CD14-positive monocyte (primary cell): ENCODE results near the gene MYH16. TPM values are rescaled to one million over a fixed set of nuclear protein-coding genes. Genes with fewer than 3 reads are reported as not detected.

Experiments
- DNase-seq, 3 donors: peaks; one replicate each; pipeline ENCODE4 v3.0.0-alpha.2; 2011 to 2022
- H2AFZ ChIP-seq: 2 replicates; pipeline ENCODE4 v1.6.0; 2012; ENCODE audit warnings: mild to moderate bottlenecking, low read depth, low read length, inconsistent platforms; ENCODE audit not compliant: insufficient read depth, poor library complexity, severe bottlenecking
- H3K27ac ChIP-seq, 2 donors: 1 replicate in 1 of 2; 2 replicates in 1 of 2; pipeline ENCODE4 v1.5.1; 2012 to 2013; ENCODE audit warnings: low read length in 2 of 2, control low read depth in 1 of 2, inconsistent platforms in 1 of 2, low read depth in 1 of 2, mild to moderate bottlenecking in 1 of 2
- H3K27me3 ChIP-seq, 2 donors: one replicate each; pipeline versions ENCODE4 v1.6.0 to v1.6.1; 2011 to 2013; ENCODE audit warnings: low read length in 2 of 2; ENCODE audit not compliant: control insufficient read depth in 2 of 2, insufficient read depth in 2 of 2
- H3K36me3 ChIP-seq, 2 donors: replicated peaks in 1 of 2; 1 replicate in 1 of 2; 2 replicates in 1 of 2; pipeline versions ENCODE4 v1.5.1 to v1.6.1; 2012 to 2013; ENCODE audit warnings: low read length in 2 of 2, control low read depth in 1 of 2, inconsistent platforms in 1 of 2, mild to moderate bottlenecking in 1 of 2; ENCODE audit not compliant: insufficient read depth in 2 of 2, control insufficient read depth in 1 of 2
- H3K4me1 ChIP-seq, 2 donors: 1 replicate in 1 of 2; 2 replicates in 1 of 2; pipeline versions ENCODE4 v1.5.1 to v1.6.1; 2012 to 2013; ENCODE audit warnings: low read length in 2 of 2, control low read depth in 1 of 2, inconsistent platforms in 1 of 2, mild to moderate bottlenecking in 1 of 2, moderate library complexity in 1 of 2; ENCODE audit not compliant: insufficient read depth in 2 of 2, control insufficient read depth in 1 of 2
- H3K4me2 ChIP-seq: replicated peaks from 2 replicates; pipeline ENCODE3; 2012; ENCODE audit warnings: low read length, moderate library complexity, mild to moderate bottlenecking; ENCODE audit not compliant: poor library complexity, severe bottlenecking; ENCODE audit errors: extremely low read depth
- H3K4me3 ChIP-seq, 3 experiments: fragments of 200-600 bp in 1 of 3; sonication (generic) in 1 of 3; replicated peaks in 1 of 3; 1 replicate in 2 of 3; 2 replicates in 1 of 3; pipeline ENCODE4 v1.5.1; 2011 to 2013; ENCODE audit warnings: low read length in 3 of 3, mild to moderate bottlenecking in 3 of 3, control low read depth in 2 of 3, low read depth in 2 of 3, inconsistent platforms in 1 of 3, moderate library complexity in 1 of 3
- H3K79me2 ChIP-seq: 2 replicates; pipeline ENCODE4 v1.6.0; 2012; ENCODE audit warnings: mild to moderate bottlenecking, control low read depth, inconsistent platforms, low read length, moderate library complexity; ENCODE audit not compliant: insufficient read depth
- H3K9ac ChIP-seq: 2 replicates; pipeline ENCODE4 v1.6.0; 2017; ENCODE audit warnings: low read length, mild to moderate bottlenecking; ENCODE audit not compliant: insufficient read depth, poor library complexity, severe bottlenecking
- H3K9me3 ChIP-seq, 2 donors: replicated peaks in 1 of 2; 1 replicate in 1 of 2; 2 replicates in 1 of 2; pipeline versions ENCODE4 v1.5.1 to v1.6.1; 2012 to 2013; ENCODE audit warnings: low read length in 2 of 2, control low read depth in 1 of 2; ENCODE audit not compliant: control insufficient read depth in 1 of 2, insufficient read depth in 1 of 2
- H4K20me1 ChIP-seq: 2 replicates; pipeline ENCODE4 v1.6.0; 2012; ENCODE audit warnings: mild to moderate bottlenecking, low read length, control low read depth, moderate library complexity; ENCODE audit not compliant: insufficient read depth
- H3K27ac Mint-ChIP-seq, 7 donors: one replicate each; pipeline ENCODE4 v1.8.0; 2020; ENCODE audit warnings: mild to moderate bottlenecking in 7 of 7, mixed read lengths in 7 of 7, moderate library complexity in 6 of 7, inconsistent platforms in 2 of 7
- H3K27me3 Mint-ChIP-seq, 3 donors: one replicate each; pipeline ENCODE4 v1.8.0; 2021 to 2022; ENCODE audit warnings: low read depth in 3 of 3, mild to moderate bottlenecking in 3 of 3, mixed read lengths in 3 of 3, moderate library complexity in 3 of 3, inconsistent platforms in 1 of 3
- H3K36me3 Mint-ChIP-seq, 2 donors: one replicate each; pipeline ENCODE4 v1.8.0; 2020; ENCODE audit warnings: mixed read lengths in 2 of 2, inconsistent platforms in 1 of 2, mild to moderate bottlenecking in 1 of 2
- H3K4me1 Mint-ChIP-seq: one replicate; pipeline ENCODE4 v1.8.0; 2020; ENCODE audit warnings: mild to moderate bottlenecking, mixed read lengths
- H3K4me3 Mint-ChIP-seq, 2 donors: one replicate each; pipeline ENCODE4 v1.8.0; 2020; ENCODE audit warnings: mild to moderate bottlenecking in 2 of 2, mixed read lengths in 2 of 2, moderate library complexity in 1 of 2
- H3K9me3 Mint-ChIP-seq, 7 donors: one replicate each; pipeline ENCODE4 v1.8.0; 2020 to 2022; ENCODE audit warnings: mixed read lengths in 7 of 7, mild to moderate bottlenecking in 6 of 7, moderate library complexity in 6 of 7, inconsistent platforms in 2 of 7
- WGBS: methylation state at CpG from one replicate; pipeline ENCODE4 v1.1.5; 2013; ENCODE audit warnings: missing lambda C conversion rate; ENCODE audit not compliant: insufficient coverage; 5-methylcytosine and 5-hydroxymethylcytosine counted together
- intact Hi-C, 2 donors: fragments of 100-400 bp; cut with micrococcal nuclease; formaldehyde crosslinking; loops; one replicate each; pipeline versions ENCODE4 v1.15.0 to v1.15.1; 2023
- polyA plus RNA-seq, 3 donors: library from polyadenylated mRNA; depleted of rRNA in 1 of 3; unstranded in 2 of 3; stranded (reverse) in 1 of 3; fragments of 300-500 nt in 2 of 3; fragments of >200 nt in 1 of 3; fragmentation: Illumina TruSeq in 2 of 3; gene quantifications; 1 replicate in 2 of 3; 2 replicates in 1 of 3; pipeline ENCODE4 v1.2.3, GENCODE V29; 2012 to 2021
- TF ChIP-seq, protein P1 (sequence below): fragments of 200-600 bp; IDR thresholded peaks from one replicate; pipeline ENCODE4 v1.8.0; 2022; ENCODE audit warnings: antibody characterized with exemption, mild to moderate bottlenecking

The MYH16 gene
- polyA plus RNA-seq, 3 donors, result not detected

DNA sequence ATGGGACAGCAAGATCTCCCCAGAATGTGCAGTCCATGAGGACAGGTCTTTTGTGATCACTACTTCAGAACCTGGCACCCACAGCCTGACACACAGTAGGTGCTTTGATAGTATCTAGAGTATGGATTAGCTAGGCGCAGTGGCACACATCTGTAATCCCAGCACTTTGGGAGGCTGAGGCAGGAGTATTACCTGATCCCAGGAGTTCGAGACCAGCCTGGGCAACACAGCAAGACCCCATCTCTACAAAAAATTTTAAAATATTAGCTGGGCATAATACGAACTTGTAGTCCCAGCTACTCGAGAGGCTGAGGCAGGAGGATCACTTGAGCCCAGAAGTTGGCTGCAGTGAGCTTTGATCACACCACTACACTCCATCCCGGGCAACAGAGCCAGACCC lies 79.6 kb downstream of the MYH16 start:
- peak overlapping the region in 2 of 7 donors; percentile 57 to 67 for H3K27ac Mint-ChIP-seq
- H3K4me2 ChIP-seq, result no peak overlapping the region
- no peak for DNase-seq
- H3K79me2 ChIP-seq, result peaks cover 14% of the 10 kb centered on the region
- no peaks in the 10 kb centered on the region for H3K4me1 Mint-ChIP-seq
- H3K4me3 ChIP-seq, result no peak overlapping the region
- TF ChIP-seq, protein P1, sequence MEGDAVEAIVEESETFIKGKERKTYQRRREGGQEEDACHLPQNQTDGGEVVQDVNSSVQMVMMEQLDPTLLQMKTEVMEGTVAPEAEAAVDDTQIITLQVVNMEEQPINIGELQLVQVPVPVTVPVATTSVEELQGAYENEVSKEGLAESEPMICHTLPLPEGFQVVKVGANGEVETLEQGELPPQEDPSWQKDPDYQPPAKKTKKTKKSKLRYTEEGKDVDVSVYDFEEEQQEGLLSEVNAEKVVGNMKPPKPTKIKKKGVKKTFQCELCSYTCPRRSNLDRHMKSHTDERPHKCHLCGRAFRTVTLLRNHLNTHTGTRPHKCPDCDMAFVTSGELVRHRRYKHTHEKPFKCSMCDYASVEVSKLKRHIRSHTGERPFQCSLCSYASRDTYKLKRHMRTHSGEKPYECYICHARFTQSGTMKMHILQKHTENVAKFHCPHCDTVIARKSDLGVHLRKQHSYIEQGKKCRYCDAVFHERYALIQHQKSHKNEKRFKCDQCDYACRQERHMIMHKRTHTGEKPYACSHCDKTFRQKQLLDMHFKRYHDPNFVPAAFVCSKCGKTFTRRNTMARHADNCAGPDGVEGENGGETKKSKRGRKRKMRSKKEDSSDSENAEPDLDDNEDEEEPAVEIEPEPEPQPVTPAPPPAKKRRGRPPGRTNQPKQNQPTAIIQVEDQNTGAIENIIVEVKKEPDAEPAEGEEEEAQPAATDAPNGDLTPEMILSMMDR, result no peak
- H2AFZ ChIP-seq, result no peak overlapping the region
- peaks cover 54 to 91% of the 10 kb centered on the region in 2 donors for H3K36me3 Mint-ChIP-seq
- WGBS, result 97% methylated on average over 4 of the region's 5 CpGs
- no peaks in the 10 kb centered on the region for H3K27me3 Mint-ChIP-seq
- H3K9me3 Mint-ChIP-seq, result no peaks in the 10 kb centered on the region
- H3K27ac ChIP-seq, result no peak overlapping the region
- H3K27me3 ChIP-seq, result no peaks in the 10 kb centered on the region
- H3K9me3 ChIP-seq, result no peaks in the 10 kb centered on the region
- no peak overlapping the region for H3K4me3 Mint-ChIP-seq
- no peaks in the 10 kb centered on the region for H3K4me1 ChIP-seq
- H3K9ac ChIP-seq, result no peak overlapping the region
- peaks cover 42% of the 10 kb centered on the region for H4K20me1 ChIP-seq
- peaks cover 86 to 91% of the 10 kb centered on the region in 2 donors for H3K36me3 ChIP-seq
- intact Hi-C loops, result no loop called here

DNA sequence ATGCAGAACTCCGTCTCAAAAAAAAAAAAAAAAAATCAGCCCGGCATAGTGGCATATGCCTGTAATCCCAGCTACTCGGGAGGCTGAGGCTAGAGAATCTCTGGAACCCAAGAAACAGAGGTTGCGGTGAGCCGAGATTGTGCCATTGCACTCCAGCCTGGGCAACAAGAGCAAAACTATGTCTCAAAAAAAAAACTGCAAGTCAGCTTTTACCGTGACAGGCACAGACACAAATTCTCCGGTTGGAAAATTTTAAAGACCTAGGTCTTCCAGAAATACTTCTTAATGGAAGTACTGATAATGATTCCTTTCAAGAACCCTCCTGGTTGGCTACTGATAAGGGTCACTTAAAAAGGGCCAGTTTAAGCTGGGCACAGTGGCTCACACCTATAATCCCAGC lies 82.5 kb downstream of the MYH16 start:
- H3K27me3 Mint-ChIP-seq, result no peaks in the 10 kb centered on the region
- Histone ChIP-seq H3K4me1 (no peaks in the 10 kb centered on the region), H4K20me1 (peaks cover 46% of the 10 kb centered on the region), H3K36me3 (peaks cover 89 to 93% of the 10 kb centered on the region in 2 donors), H3K27ac (no peak overlapping the region), H3K79me2 (peaks cover 10% of the 10 kb centered on the region), H3K4me3 (no peak overlapping the region), H2AFZ (no peak overlapping the region), H3K9me3 (no peaks in the 10 kb centered on the region), H3K4me2 (no peak overlapping the region), H3K9ac (no peak overlapping the region), H3K27me3 (no peaks in the 10 kb centered on the region)
- peaks cover 59 to 92% of the 10 kb centered on the region in 2 donors for H3K36me3 Mint-ChIP-seq
- TF ChIP-seq, protein P1, result no peak
- WGBS, result 96% methylated on average over 5 of the region's 7 CpGs
- H3K27ac Mint-ChIP-seq, result peak overlapping the region in 1 of 7 donors; percentile 43
- no peak for DNase-seq
- no peak overlapping the region for H3K4me3 Mint-ChIP-seq
- no peaks in the 10 kb centered on the region for H3K4me1 Mint-ChIP-seq
- intact Hi-C loops, result no loop called here
- H3K9me3 Mint-ChIP-seq, result no peaks in the 10 kb centered on the region
